Daoy (cell line): ENCODE results near the gene HMX3. TPM values are rescaled to one million over a fixed set of nuclear protein-coding genes. Genes with fewer than 3 reads are reported as not detected.

Source experiments
- DNase-seq: peaks from one replicate; pipeline ENCODE4 v3.0.0-alpha.2; 2015; ENCODE audit warnings: low read depth
- total RNA-seq: library from RNA; depleted of rRNA; stranded (reverse); fragments of >200 nt; shearing (Covaris generic); gene quantifications from 2 replicates; pipeline ENCODE4 v1.2.3, GENCODE V29; 2014; rRNA removed

HMX3 gene
- 1.1 and 3.3 TPM in 2 replicates for total RNA-seq

- DNase-seq: peak; percentile 57
These were observed at the start of gene HMX3 for GRCh38 chr10:123135415-123136141. TSS of gene HMX3 (plus strand) at chr10:123135970. CDS start at chr10:123136051, 81 bp downstream.

- DNase-seq: no peak
These were observed 49.5 kb upstream of the HMX3 start for GRCh38 chr10:123086281-123086680.

- no peak for DNase-seq
These were observed 48.4 kb upstream of the HMX3 start for GRCh38 chr10:123087348-123087747.

- no peak for DNase-seq
These were observed 48.0 kb upstream of the HMX3 start for GRCh38 chr10:123087786-123088185.

- no peak for DNase-seq
These were observed 42.9 kb upstream of the HMX3 start for GRCh38 chr10:123092635-123093414.

GRCh38 chr10:123093489-123093888, 42.3 kb upstream of the HMX3 start:
- DNase-seq: no peak

- no peak for DNase-seq
These were observed 39.3 kb upstream of the HMX3 start for GRCh38 chr10:123096452-123096851.

- no peak for DNase-seq
These were observed 38.7 kb upstream of the HMX3 start for GRCh38 chr10:123097039-123097438.

GRCh38 chr10:123100030-123100762, 35.6 kb upstream of the HMX3 start:
- peak; percentile 11 for DNase-seq

GRCh38 chr10:123101872-123102271, 33.9 kb upstream of the HMX3 start:
- no peak for DNase-seq

- no peak for DNase-seq
These were observed 33.1 kb upstream of the HMX3 start for GRCh38 chr10:123102673-123103072.

GRCh38 chr10:123103944-123104343, 31.8 kb upstream of the HMX3 start:
- no peak for DNase-seq

- peak; percentile 39 for DNase-seq
These were observed 26.3 kb upstream of the HMX3 start for GRCh38 chr10:123109466-123109865.

- peak; percentile 33 for DNase-seq
These were observed 17.9 kb upstream of the HMX3 start for GRCh38 chr10:123117644-123118417.

GRCh38 chr10:123119081-123119480, 16.7 kb upstream of the HMX3 start:
- DNase-seq: no peak

GRCh38 chr10:123126246-123126645, 9.5 kb upstream of the HMX3 start:
- no peak for DNase-seq

GRCh38 chr10:123129618-123130271, 6.0 kb upstream of the HMX3 start:
- DNase-seq: no peak

- DNase-seq: peak; percentile 86
These were observed 2.9 kb upstream of the HMX3 start for GRCh38 chr10:123132576-123133477.

GRCh38 chr10:123133541-123134342, 2.0 kb upstream of the HMX3 start:
- no peak for DNase-seq
